HG03025 (cell line): ENCODE data around the gene IFNA10.
"Not testable (repeated sequence)": the region's sequence is repeated elsewhere in the genome, so short reads cannot be mapped to it uniquely, and the experiment has no call there.

ENCODE experiments used
- ATAC-seq: cut with Tn5 transposase; IDR thresholded peaks from one replicate; pipeline ENCODE4 v1.9.1; 2021; ENCODE audit warnings: mild to moderate bottlenecking, moderate library complexity; ENCODE audit not compliant: unreplicated experiment, low FRiP score

IFNA10 gene

DNA sequence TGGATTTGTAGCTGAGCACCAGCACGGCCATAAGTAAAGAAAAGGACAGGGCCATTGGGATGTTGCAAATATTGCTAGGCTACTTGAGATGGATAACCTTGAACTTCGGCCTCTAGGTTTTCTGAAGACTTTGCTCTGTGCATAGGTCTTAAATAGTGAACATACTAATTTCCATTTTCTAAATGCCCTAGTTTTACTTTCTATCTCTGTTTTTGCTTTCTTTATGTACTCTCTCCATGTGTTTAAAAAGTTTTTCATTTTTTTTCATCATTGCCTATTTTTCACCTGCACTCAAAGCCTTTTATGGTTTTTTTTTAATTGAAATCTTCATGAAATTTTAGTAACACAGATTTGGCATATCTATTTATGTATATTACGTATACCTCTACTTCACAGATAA lies at the start of gene IFNA10:
TSS of gene IFNA10 (minus strand) at position 101 of the 400 bp plus-strand sequence. CDS start at position 55, 46 bp downstream.
- not testable (repeated sequence) for ATAC-seq

DNA sequence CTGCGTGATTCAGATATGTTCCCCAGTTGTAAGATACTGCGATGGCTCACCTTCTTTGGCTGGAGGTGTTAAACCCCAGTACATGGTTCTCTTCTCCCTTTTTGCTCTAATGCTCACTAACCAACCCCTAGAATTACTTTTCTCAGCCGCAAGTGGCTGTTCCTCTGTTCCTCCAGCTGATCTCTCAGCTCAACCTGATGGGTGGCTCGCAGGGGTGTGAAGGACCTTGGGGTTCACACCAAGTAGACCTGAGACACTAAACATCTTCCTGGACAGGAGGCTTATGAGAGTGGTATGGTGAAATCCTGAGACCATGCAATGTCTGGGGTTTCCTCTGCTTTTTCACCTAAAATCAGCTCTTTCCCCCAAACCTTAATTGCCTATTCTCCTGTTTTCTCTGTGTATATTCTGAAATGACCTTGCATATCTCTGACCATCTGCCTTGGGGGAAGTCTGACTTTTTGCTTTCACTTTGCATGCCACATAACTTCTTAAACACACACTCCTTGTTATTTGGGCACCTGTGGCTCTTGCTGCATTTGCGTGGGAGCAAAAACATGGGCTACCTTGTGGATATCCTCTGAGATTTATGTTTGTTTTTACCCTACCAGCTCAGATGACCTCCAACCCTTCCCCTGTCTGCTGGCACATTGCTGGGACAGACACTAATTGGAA lies 48.7 kb upstream of the IFNA10 start:
- ATAC-seq = no peak

DNA sequence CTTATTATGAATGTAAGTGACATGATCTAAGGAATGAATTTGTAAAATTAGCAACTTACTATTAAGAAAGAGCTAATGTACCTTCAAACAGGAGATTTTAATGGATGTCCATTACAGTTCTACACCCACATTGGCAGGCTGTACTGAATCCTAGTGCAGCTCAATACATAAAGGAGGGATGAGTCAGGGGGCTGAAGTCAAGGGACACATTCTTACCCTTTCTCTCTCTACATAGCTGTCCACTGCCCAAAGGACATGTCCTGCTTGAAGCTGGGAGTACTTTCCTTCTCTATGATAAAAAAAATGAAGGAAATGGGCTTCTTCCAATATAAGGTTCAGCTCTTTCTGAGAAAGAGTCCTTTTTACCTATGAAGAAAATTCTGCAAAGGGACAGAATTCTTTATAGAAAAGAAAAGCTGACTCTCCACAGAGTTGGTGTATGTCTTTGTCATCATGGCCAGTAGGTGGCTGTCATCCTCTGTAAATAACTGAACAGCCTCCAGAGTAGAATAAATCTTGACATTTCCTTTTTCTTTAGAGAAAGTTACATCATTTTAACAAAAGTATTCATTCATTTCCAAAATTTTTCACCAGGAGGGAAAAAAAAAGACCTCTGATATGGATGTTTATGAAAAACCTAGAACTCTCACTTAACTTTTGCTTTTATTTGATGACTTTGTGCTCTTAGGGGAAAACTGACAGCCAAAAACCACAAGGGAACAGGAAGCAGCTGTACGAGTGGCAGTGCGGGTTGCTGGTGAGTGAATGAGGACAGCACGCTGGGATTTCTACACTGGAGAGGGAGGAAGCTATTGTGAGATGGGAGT lies 46.0 kb upstream of the IFNA10 start:
- no peak for ATAC-seq

DNA sequence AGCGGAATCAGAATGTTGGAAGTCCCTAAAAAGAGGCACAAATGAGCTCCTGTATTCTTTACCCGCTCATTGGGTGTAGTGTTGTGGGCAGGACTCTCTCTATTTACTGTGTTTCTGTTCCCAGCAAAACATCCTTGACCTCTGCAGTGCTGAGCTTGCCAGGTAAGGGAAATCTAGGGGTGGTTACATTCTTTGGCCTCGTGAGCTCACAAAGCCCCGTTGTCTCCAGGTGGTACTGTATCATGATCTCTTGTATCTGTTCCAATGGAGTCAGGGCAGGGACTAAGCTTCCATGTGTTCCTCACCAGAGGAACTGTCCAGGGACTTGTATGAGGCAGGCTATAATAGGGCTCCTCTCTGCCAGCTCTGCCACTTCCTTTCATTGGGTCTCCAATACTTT lies 44.7 kb upstream of the IFNA10 start:
- no peak for ATAC-seq

DNA sequence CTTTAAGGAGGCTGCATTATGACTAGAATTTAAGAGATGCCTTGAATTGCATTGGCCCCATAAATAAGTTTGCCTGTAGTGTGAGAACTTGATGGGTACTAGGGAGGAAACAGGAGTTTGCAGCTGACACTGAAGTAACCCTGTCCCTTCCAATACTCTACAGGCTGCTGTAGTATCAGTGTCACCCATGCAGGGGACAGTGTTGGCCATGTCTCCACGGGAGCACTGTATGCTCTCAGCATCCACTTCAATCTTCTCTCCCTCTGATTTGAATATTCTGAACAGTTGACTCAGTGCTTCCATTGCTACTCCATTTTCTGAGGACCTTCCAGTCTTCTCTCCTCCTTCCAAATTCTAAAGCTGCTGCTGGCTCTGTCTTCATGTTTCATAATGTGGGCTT lies 44.2 kb upstream of the IFNA10 start:
- no peak for ATAC-seq

DNA sequence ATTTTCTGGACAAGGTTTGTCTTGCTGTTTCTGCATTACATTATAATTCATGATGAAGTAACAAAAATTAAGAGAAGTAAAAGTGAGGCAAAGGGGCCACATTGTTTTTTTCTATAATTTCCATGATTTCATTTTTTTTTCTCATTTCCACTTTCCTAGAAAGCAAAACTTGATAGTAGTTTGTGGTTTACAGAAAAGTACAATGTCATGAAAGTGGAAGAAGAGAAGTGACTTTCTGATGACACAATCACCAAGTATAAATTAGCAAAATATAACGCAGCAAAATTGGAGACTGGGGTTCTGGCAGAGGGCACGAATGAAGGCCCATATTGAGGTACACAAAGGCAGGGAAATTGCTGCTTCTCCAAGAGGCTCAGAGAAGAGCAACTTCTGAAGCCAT lies 37.9 kb upstream of the IFNA10 start:
- no peak for ATAC-seq

DNA sequence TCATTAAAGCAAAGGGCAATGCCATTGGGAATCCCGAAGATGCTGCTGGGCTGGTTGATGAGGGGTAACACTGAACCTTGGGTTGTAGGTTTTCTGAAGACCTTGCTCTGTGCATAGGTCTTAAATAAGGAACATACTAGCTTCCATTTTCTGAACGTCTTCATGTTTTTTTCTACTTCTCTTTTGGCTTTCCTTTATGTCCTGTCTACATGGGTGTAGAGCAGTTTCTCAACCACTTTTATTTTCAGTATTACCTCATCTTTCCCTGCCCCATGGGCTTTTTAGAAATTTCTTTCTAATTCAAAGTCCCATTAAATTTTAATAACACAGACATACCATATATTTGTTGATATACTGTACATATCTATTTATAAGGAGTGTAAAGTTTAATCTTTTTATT lies 33.0 kb upstream of the IFNA10 start, which contains the start of gene IFNA14:
TSS of gene IFNA14 (minus strand) at position 95 of the 400 bp plus-strand sequence. CDS start at position 25, 70 bp downstream.
- no peak for ATAC-seq

DNA sequence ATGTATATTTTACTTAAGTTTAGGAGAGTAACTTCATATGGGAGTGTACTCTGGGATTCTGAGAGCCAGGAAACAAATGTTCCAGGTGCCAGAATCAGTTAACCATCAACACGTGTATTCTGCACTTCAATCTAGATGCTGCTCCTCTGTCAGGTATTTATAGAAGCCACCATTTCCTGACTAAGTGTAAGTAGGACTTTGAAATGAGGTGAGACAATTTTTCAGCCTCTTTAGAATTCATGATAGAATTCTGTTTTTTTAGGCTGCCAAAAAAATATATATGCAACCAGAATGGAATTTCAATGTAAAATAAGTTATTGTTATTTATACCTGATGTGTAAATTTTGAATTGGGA lies 29.4 kb upstream of the IFNA10 start:
- ATAC-seq = not testable (repeated sequence)

DNA sequence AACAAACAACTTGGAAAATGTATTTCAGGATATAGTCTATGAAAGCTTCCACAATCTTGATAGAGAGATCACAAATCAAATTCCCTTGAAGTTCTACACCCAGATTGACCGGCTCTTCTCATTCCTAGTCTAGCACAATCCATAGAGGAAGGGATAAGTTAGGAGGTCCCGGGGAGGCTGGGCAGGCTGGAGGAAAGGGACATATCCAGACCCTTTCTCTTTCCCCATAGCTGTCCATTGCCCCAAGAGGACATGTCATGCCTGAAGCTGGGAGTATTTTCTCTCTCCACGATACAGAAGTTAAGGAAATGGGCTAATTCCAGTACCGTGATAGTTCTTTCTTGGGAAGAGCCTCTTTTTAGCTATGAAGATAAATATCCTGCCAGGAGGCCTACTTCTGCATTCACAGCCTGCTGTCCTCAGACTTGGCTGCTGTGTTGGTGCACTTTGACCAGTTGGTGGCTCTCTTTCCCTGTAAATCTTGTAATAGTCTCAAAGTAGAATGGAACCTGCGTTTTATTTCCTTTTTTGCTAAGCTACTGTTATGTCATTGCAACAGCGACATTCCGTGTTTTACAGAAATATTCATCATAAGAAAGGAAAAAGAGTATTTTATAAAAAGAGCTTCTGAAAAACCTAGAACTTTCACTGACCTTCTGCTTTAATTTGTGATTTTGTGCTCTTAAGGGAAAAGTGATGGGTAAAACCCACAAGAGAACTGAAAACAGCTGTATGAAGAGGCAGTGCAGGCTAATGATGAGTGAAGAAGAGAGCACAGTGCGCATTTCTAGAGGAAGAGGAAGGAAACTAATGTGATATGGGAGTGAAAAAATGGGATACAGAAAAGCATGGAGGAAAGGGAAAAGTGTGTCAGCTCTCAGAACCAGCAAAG lies 28.8 kb upstream of the IFNA10 start:
- ATAC-seq = peak; percentile 51

DNA sequence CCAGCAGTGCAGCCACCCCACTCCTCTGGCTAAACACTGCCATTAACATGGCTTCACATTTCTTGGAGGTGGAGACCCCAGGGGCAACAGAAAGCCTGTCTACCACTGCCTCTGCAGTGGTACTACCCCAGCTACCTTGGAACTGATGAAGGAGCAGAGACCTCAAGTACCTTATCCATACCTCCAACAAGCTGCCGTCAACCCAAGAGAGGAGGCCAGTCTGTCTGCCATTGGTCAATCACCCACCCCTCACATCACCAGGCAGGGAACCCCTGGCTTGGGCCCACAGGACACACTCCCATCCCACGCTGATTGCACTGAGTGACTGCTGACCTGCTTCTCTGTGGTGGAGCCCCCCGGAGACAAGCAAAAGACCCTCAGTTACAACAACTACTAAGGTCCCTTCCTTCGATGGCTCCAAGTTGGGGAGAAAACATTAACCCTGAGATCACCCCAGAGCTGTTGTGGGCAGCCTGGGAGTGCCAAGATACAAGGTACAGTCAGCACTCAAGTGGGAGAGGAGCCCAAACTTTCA lies 27.3 kb upstream of the IFNA10 start:
- no peak for ATAC-seq

DNA sequence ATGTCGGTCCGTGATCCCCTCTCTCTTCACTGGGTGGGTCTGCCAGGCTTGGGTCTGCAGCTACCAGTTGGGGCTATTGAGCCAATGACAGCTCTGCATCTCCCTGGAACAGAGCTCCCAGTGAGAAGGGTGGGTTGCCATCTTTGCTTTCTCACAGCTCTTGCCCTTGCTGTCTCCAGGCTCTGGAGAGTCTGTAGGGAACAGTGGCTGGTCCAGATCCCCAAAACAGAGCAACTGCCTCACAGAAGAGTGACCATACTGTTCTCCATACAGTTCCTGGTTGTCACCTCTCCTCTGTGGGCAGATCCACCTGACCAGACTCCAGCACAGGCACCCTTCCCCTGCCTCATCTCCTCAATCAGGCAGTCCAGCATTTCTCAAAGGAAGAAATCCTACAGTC lies 26.3 kb upstream of the IFNA10 start:
- no peak for ATAC-seq

DNA sequence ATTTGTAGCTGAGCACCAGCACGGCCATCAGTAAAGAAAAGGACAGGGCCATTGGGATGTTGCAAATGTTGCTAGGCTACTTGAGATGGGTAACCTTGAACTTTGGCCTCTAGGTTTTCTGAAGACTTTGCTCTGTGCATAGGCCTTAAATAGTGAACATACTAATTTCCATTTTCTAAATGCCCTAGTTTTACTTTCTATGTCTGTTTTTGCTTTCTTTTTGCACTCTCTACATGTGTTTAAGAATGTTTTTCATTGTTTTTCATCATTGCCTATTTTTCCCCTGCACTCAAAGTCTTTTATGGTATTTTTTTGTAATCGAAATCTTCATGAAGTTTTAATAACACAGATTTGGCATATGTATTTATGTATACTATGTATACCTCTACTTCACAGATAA lies 21.2 kb upstream of the IFNA10 start, which contains the start of gene IFNA17:
TSS of gene IFNA17 (minus strand) at position 101 of the 400 bp plus-strand sequence. CDS start at position 52, 49 bp downstream.
- ATAC-seq = no peak

DNA sequence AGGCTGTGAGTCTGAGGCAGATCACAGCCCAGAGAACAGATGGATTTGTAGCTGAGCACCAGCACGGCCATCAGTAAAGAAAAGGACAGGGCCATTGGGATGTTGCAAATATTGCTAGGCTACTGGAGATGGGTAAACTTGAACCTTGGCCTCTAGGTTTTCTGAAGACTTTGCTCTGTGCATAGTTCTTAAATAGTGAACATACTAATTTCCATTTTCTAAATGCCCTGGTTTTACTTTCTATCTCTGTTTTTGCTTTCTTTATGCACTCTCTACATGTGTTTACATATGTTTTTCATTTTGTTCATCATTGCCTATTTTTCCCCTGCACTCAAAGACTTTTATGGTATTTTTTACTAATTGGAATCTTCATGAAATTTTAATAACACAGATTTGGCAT lies 10.3 kb upstream of the IFNA10 start, which contains the start of gene IFNA16:
TSS of gene IFNA16 (minus strand) at position 101 of the 400 bp plus-strand sequence. CDS start at position 95, 6 bp downstream.
- ATAC-seq = not testable (repeated sequence)

DNA sequence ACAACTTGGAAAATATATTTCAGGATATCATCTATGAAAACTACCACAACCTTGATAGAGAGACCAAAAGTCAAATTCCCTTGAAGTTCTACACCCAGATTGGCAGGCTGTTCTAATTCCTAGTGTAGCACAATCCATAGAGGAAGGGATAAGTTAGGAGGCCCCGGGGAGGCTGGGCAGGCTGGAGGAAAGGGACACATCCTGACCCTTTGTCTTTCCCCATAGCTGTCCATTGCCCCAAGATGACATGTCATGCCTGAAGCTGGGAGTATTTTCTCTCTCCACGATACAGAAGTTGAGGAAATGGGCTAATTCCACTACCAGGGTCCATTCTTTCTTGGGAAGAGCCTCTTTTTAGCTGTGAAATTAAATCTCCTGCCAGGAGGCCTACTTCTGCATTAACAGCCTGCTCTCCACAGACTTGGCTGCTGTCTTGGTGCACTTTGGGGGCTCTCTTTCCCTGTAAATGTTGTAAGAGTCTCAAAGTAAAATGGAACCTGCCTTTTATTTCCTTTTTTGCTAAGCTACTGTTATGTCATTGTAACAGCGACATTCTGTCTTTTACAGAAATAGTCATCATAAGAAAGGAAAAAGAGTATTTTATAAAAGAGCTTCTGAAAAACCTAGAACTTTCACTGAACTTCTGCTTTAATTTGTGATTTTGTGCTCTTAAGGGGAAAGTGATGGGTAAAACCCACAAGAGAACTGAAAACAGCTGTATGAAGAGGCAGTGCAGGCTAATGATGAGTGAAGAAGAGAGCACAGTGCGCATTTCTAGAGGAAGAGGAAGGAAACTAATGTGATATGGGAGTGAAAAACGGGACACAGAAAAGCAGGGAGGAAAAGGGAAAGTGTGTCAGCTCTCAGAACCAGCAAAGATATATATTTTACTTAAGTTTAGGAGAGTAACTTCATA lies 6.7 kb upstream of the IFNA10 start:
- ATAC-seq = not testable (repeated sequence)

DNA sequence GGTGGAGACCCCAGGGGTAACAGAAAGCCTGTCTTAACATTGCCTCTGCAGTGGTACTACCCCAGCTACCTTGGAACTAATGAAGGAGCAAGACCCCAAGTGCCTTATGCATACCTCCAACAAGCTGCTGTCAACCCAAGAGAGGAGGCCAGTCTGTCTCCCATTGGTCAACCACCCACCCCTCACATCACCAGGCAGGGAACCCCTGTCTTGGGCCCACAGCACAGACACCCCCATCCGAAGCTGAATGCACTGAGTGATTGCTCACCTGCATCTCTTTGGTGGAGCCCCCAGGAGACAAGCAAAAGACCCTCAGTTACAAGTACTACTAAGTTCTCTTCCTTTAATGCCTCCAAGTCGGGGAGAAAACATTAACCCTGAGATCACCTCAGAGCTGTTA lies 5.2 kb upstream of the IFNA10 start:
- not testable (repeated sequence) for ATAC-seq

DNA sequence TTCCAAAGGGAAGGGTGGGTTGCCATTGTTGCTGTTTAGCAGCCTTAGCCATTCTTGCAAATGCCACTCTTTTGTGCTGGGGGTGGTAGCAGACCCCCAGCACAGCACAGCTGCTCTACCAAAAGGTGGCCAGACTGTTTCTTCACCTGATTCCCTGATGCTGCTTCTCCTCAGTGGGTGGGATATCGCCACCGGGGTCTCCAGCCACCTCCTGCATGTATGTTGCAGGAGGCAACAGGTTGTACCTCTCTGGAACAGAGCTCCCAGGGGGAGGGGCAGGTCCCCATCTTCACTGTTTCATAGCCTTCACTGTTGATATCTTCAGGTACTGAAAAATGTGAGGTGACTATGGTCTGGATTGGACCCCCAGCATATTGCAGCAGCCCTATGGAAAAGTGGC lies 3.8 kb upstream of the IFNA10 start:
- not testable (repeated sequence) for ATAC-seq

DNA sequence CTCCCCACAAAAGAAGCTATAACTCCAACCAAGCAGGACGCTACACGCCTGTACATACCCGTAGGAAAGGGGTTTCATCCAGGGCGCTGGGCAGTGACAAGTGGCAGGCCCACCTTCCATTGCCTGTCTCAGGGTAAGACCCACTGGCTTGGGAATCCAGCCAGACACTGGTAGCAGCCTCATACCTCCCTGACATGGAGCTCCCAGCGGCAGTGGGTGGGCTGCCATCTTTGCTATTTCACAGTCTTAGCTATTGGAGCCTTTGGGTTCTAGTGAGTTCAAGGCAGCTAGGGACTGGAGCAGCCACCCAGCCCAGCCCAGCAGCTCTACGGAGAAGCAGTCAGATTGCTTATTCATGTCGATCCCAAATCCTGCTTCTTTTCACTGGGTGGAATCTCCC lies 3.4 kb upstream of the IFNA10 start:
- no peak for ATAC-seq

DNA sequence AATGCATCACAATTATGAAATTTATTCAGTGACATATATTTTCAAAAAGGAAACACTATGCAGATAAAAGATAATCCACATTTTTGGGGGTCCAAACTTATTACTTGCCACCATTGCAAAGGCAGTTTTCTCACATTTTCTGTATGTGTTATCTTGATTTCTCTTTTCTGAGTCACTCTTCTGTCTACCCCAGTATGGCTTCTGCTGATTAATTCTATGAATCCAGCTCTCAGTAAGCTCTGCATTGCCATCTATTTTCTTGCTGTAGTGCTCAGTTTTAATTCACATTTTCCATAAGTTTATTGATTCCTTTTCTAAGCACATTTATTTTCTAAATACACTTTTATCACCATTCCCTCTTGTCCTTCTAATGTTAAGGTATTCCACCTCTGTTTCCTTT lies 1.7 kb downstream of the IFNA10 start:
- ATAC-seq = no peak

DNA sequence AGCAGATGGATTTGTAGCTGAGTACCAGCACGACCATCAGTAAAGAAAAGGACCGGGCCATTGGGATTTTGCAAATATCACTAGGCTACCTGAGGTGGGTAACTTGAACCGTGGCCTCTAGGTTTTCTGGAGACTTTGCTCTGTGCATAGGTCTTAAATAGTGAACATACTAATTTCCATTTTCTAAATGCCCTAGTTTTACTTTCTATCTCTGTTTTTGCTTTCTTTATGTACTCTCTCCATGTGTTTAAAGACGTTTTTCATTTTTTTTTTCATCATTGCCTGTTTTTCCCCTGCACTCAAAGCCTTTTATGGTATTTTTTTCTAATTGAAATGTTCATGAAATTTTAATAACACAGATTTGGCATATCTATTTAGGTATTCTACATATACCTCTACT lies 4.8 kb downstream of the IFNA10 start, which contains the start of gene IFNA7:
TSS of gene IFNA7 (minus strand) at position 101 of the 400 bp plus-strand sequence. CDS start at position 61, 40 bp downstream.
- ATAC-seq = not testable (repeated sequence)
